Sigmoid colon (tissue), 7 donors: ENCODE data around the gene TRIM62. TPM values are rescaled to one million over a fixed set of nuclear protein-coding genes. Genes with fewer than 3 reads are reported as not detected.

ENCODE experiments used
- DNase-seq: peaks from one replicate; pipeline ENCODE4 v3.0.0-alpha.2; 2019
- H3K27ac ChIP-seq, 4 donors: fragments of 200-600 bp; sonication (generic); one replicate each; pipeline ENCODE4 v1.5.1; 2016 to 2019; ENCODE audit warnings: mild to moderate bottlenecking in 1 of 4
- H3K27me3 ChIP-seq, 3 donors: fragments of 200-600 bp; sonication (generic); one replicate each; pipeline ENCODE4 v1.5.1; 2019; ENCODE audit warnings: mild to moderate bottlenecking in 1 of 3
- H3K36me3 ChIP-seq, 4 donors: fragments of 200-600 bp; sonication (generic); one replicate each; pipeline ENCODE4 v1.5.1; 2016 to 2019
- H3K4me1 ChIP-seq, 4 donors: fragments of 200-600 bp; sonication (generic); one replicate each; pipeline ENCODE4 v1.5.1; 2017 to 2019
- H3K4me3 ChIP-seq, 4 donors: fragments of 200-600 bp; sonication (generic); one replicate each; pipeline ENCODE4 v1.5.1; 2017 to 2019; ENCODE audit warnings: mild to moderate bottlenecking in 2 of 4, moderate library complexity in 1 of 4
- H3K9me3 ChIP-seq, 4 donors: fragments of 200-600 bp in 3 of 4; sonication (generic) in 3 of 4; one replicate each; pipeline versions ENCODE4 v1.5.1 to v1.6.1; 2013 to 2019
- EP300 ChIP-seq, 4 donors: sonication (generic); formaldehyde crosslinking; IDR thresholded peaks; one replicate each; pipeline ENCODE4 v1.6.1; 2017; ENCODE audit warnings: antibody characterized with exemption in 4 of 4
- POLR2A ChIP-seq, 2 donors: fragments of 450-650 bp; IDR thresholded peaks; one replicate each; pipeline ENCODE4 v1.6.1; 2016; ENCODE audit warnings: antibody characterized with exemption in 2 of 2, mild to moderate bottlenecking in 2 of 2, moderate library complexity in 2 of 2
- POLR2AphosphoS5 ChIP-seq, 4 donors: sonication (generic); formaldehyde crosslinking; IDR thresholded peaks; one replicate each; pipeline ENCODE4 v1.6.1; 2017; ENCODE audit warnings: antibody characterized with exemption in 4 of 4
- WGBS, 2 donors: extraction: QIAGEN DNeasy Blood & Tissue Kit; methylation state at CpG; one replicate each; pipeline ENCODE4 v1.1.7; 2013; 5-methylcytosine and 5-hydroxymethylcytosine counted together
- intact Hi-C: fragments of 100-400 bp; cut with DNase I; formaldehyde crosslinking; loops from one replicate; pipeline ENCODE4 v1.15.1; 2023
- polyA plus RNA-seq, 3 donors: library from polyadenylated mRNA; stranded (reverse); fragments of 200-250 nt; gene quantifications; one replicate each; pipeline ENCODE4 v1.2.3, GENCODE V29; 2013
- total RNA-seq, 4 donors: library from RNA; depleted of rRNA; stranded (reverse); fragments of >200 nt; gene quantifications; one replicate each; pipeline ENCODE4 v1.1.0, GENCODE V29; 2016
- TF ChIP-seq, protein P1 (sequence below), 4 experiments: fragments of 450-650 bp in 3 of 4; fragments of 200-600 bp in 1 of 4; IDR thresholded peaks; one replicate each; pipeline ENCODE4 v1.5.1; 2016 to 2019; ENCODE audit warnings: antibody characterized with exemption in 4 of 4, mild to moderate bottlenecking in 3 of 4, moderate library complexity in 2 of 4
- donor health status: healthy with polysubstance abuse.
- donor health status: Bipolar disorder and iron deficiency.
- donor health status: healthy.

TRIM62 gene
- total and polyA plus RNA-seq, 7 donors: 1.2 to 5.2 (median 3.9) TPM

DNA sequence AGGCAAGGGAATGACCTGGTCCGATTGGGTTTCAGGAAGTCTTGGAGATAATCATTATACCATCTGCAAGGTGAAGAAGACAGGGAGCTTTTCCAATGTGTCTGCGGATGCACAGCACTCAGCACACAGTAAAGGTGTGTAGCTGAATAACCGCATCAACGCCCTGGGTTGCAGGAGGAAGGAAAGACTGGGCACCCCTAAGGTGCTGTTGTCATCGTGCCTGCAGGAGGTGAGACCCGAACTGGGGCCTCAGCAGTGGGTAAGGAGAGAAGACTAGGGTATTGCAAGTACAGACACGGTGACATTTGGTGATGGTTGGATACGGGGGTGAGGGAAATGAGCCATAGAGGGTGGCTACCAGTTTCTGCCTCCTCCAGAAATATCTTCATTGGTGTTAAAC is 1.1 kb upstream of the TRIM62 start:
- Histone ChIP-seq H3K36me3 (no peaks in the 10 kb centered on the region), H3K27me3 (no peaks in the 10 kb centered on the region), H3K9me3 (no peaks in the 10 kb centered on the region), H3K4me3 (no peak overlapping the region), H3K27ac (peak overlapping the region; percentile 84 to 91 (median 88)), H3K4me1 (peaks cover 0 to 28% (median 20%) of the 10 kb centered on the region in 4 donors)
- WGBS, 2 donors: 64 to 70% methylated on average over 8 of the region's 8 CpGs
- intact Hi-C loops: loop anchor here (2.0 kb wide), 1 partner anchor 72 kb away; no protein-coding TSS in a partner anchor
- TF ChIP-seq POLR2A (IDR thresholded peaks at IDR 0.05): no peak
- TF ChIP-seq EP300 (IDR thresholded peaks at IDR 0.05): no peak
- TF ChIP-seq, protein P1, sequence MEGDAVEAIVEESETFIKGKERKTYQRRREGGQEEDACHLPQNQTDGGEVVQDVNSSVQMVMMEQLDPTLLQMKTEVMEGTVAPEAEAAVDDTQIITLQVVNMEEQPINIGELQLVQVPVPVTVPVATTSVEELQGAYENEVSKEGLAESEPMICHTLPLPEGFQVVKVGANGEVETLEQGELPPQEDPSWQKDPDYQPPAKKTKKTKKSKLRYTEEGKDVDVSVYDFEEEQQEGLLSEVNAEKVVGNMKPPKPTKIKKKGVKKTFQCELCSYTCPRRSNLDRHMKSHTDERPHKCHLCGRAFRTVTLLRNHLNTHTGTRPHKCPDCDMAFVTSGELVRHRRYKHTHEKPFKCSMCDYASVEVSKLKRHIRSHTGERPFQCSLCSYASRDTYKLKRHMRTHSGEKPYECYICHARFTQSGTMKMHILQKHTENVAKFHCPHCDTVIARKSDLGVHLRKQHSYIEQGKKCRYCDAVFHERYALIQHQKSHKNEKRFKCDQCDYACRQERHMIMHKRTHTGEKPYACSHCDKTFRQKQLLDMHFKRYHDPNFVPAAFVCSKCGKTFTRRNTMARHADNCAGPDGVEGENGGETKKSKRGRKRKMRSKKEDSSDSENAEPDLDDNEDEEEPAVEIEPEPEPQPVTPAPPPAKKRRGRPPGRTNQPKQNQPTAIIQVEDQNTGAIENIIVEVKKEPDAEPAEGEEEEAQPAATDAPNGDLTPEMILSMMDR (IDR thresholded peaks at IDR 0.05): no peak
- DNase-seq: no peak

DNA sequence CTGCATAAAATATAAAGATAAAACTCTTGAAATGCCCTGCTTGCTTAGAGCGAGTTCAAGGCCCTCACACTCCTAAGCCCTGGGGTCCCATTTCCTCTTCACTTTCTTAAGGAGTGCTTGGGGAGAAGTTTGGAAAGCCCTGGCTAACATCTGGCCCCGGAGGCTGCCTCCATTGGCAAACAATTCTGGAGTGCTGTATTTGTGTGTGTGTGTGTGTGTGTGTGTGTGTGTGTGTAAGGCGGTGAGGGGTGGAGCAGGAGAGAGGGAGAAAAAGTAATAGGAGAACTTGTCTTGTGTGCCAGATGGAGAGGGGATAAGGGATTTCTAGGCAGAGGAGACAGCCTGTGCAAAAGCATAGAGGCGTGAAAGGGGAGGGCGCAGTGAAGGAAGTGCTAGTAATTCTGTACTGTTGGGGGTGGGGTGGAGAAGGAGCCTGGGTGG is 578 bp upstream of the TRIM62 start:
- Histone ChIP-seq H3K27ac (peak overlapping the region; percentile 84 to 91 (median 88)), H3K9me3 (no peaks in the 10 kb centered on the region), H3K4me1 (peaks cover 0 to 28% (median 20%) of the 10 kb centered on the region in 4 donors), H3K27me3 (no peaks in the 10 kb centered on the region), H3K4me3 (peak overlapping the region in 3 of 4 donors; percentile 87 to 95 (median 89)), H3K36me3 (no peaks in the 10 kb centered on the region)
- TF ChIP-seq EP300 (IDR thresholded peaks at IDR 0.05) (no peak), POLR2AphosphoS5 (IDR thresholded peaks at IDR 0.05) (no peak), POLR2A (IDR thresholded peaks at IDR 0.05) (no peak)
- TF ChIP-seq, protein P1 (IDR thresholded peaks at IDR 0.05): no peak
- 21 to 23% methylated on average over 5 of the region's 5 CpGs for WGBS, 2 donors
- intact Hi-C loops: loop anchor here (2.0 kb wide), 1 partner anchor 72 kb away; no protein-coding TSS in a partner anchor
- DNase-seq: peak; percentile 74

DNA sequence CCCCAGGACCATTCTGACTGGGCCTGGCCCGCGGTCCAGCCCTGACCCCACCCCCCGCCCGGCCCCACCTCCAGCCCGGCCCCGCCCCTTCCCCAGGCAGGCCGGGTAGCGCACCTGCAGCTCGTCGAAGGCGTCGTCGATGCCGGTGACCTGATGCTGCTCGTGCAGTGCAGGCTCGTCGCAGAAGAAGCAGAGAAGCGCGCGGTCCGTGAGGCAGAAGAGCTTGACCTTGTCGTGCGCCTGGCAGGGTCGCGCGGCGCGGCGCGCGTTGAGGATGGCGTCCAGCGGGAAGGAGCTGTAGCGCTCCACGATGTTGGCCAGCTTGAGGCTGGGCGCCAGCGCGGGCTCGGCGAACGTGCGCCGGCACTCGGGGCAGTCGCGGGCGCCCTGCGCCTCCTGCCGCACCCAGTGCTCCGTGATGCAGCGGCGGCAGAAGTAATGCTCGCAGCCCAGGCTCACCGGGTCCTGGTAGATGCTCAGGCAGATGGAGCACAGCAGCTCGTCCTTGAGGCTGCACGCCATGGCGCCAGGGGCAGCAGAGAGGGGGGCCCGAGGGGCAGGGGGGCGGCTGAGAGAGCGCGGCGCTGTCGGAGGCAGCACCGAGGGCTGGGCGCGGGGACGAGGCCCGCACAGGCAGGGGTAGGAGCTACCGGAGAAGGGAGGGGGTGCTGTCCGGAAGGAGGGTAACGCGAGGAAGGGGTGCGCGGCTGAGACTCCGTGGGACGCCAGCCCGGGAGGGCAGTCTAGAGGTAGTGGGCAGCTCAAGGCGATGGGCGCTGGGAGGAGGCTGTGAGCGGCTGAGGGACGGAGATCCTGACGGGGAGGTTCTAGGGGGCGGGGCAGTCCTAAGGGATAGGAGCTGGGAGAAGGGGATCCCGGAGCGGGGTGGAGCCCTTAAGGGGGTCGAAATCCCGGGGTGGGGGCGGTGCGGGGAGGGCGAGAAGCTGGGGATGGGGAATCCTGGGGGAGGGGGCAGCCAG is 642 bp downstream of the TRIM62 start:
- no peaks in the 10 kb centered on the region for H3K9me3 ChIP-seq
- H3K27me3 ChIP-seq: no peaks in the 10 kb centered on the region
- intact Hi-C loops: loop anchor here (2.0 kb wide), 1 partner anchor 54 kb away; no protein-coding TSS in a partner anchor
- H3K36me3 ChIP-seq: no peaks in the 10 kb centered on the region
- H3K27ac ChIP-seq: peak overlapping the region; percentile 84 to 91 (median 88)
- H3K4me1 ChIP-seq: peaks cover 0 to 28% (median 20%) of the 10 kb centered on the region in 4 donors
- 1% methylated on average over 90 of the region's 90 CpGs for WGBS, 2 donors
- no peak for TF ChIP-seq EP300 (IDR thresholded peaks at IDR 0.05)
- TF ChIP-seq POLR2AphosphoS5 (IDR thresholded peaks at IDR 0.05): peak in 3 of 4 donors; percentile 69 to 82 (median 72)
- TF ChIP-seq, protein P1 (IDR thresholded peaks at IDR 0.05): peak in 1 of 4 experiments; percentile 5
- H3K4me3 ChIP-seq: peak overlapping the region; percentile 76 to 95 (median 88)
- peak; percentile 82 for DNase-seq

DNA sequence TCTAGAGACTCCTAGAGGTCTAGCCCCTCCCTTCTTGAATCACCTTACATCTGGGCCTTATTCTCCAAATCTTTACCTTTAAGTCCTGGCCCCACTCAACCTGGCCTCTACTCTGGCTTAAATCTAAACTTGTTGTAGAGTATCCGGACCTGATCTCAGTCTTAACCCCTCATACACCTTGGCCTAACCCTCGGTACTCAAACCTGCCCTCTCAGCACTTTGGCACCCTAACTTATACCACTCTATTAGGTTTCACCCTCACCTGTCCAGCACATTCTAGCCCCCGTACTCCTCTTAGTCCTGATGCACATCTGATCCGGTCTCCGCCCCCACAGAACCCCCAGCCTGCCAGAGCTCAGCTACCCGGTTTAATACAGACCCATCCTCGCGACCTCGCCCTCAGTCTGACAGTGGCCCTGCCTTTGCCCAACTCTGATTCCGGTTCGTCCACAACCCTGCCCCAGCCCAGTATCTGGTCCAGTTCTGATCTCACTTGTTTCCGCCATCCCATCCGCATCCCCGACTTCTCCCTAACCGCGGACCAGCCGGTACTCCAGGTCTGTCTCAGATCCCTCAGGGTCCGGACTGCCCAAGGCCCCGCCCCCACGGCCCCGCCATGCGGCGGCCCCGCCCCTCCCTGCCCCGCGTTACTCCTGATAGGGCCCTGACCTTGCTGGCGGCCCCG is 1.5 kb downstream of the TRIM62 start:
- Histone ChIP-seq H3K4me3 (peak overlapping the region; percentile 76 to 95 (median 88)), H3K36me3 (peaks cover 0 to 3% (median 0%) of the 10 kb centered on the region in 4 donors), H3K9me3 (no peaks in the 10 kb centered on the region), H3K4me1 (peaks cover 0 to 28% (median 20%) of the 10 kb centered on the region in 4 donors), H3K27ac (peak overlapping the region in 3 of 4 donors; percentile 85 to 91 (median 90)), H3K27me3 (no peaks in the 10 kb centered on the region)
- DNase-seq: peak; percentile 95
- WGBS, 2 donors: 14 to 23% methylated on average over 28 of the region's 28 CpGs
- intact Hi-C loops: loop anchor here (2.0 kb wide), 1 partner anchor 54 kb away; no protein-coding TSS in a partner anchor
- TF ChIP-seq POLR2AphosphoS5 (IDR thresholded peaks at IDR 0.05): no peak
- TF ChIP-seq POLR2A (IDR thresholded peaks at IDR 0.05): no peak
- no peak for TF ChIP-seq EP300 (IDR thresholded peaks at IDR 0.05)
- TF ChIP-seq, protein P1 (IDR thresholded peaks at IDR 0.05): no peak
